Measurements from ENCODE around the gene SFMBT2.

Gene SFMBT2

GRCh38 chr10:7354330-7355047 is 56.3 kb downstream of the SFMBT2 start:
- TF ChIP-seq MAX (IDR thresholded peaks at IDR 0.05) (no peak), REST (IDR thresholded peaks at IDR 0.05; ENCODE audit: low read depth) (no peak), TCF12 (IDR thresholded peaks at IDR 0.05; ENCODE audit: low read depth) (no peak), ZBTB7A (IDR thresholded peaks at IDR 0.05; ENCODE audit: low read depth) (no peak), CEBPB (IDR thresholded peaks at IDR 0.05) (no peak), RAD21 (IDR thresholded peaks at IDR 0.05; ENCODE audit: low read depth) (no peak), EP300 (IDR thresholded peaks at IDR 0.05; ENCODE audit: borderline replicate concordance) (no peak), CREB1 (IDR thresholded peaks at IDR 0.05; ENCODE audit: low read depth) (no peak), NFIC (IDR thresholded peaks at IDR 0.05) (no peak), TEAD4 (IDR thresholded peaks at IDR 0.05) (no peak), EGR1 (IDR thresholded peaks at IDR 0.05) (no peak), FOXM1 (IDR thresholded peaks at IDR 0.05; ENCODE audit: borderline replicate concordance, low read depth) (no peak), TAF1 (IDR thresholded peaks at IDR 0.05; ENCODE audit: low read depth) (no peak), YY1 (IDR thresholded peaks at IDR 0.05; ENCODE audit: low read depth) (no peak)
- TF ChIP-seq, protein P1, sequence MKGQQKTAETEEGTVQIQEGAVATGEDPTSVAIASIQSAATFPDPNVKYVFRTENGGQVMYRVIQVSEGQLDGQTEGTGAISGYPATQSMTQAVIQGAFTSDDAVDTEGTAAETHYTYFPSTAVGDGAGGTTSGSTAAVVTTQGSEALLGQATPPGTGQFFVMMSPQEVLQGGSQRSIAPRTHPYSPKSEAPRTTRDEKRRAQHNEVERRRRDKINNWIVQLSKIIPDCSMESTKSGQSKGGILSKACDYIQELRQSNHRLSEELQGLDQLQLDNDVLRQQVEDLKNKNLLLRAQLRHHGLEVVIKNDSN (IDR thresholded peaks at IDR 0.05): no peak

- no peak for TF ChIP-seq TEAD4 (IDR thresholded peaks at IDR 0.05)
- TF ChIP-seq, protein P1 (IDR thresholded peaks at IDR 0.05): no peak
- no peak for TF ChIP-seq CREB1 (IDR thresholded peaks at IDR 0.05; ENCODE audit: low read depth)
- no peak for TF ChIP-seq YY1 (IDR thresholded peaks at IDR 0.05; ENCODE audit: low read depth)
- no peak for TF ChIP-seq REST (IDR thresholded peaks at IDR 0.05; ENCODE audit: low read depth)
Observed at GRCh38 chr10:7351894-7352293, 58.9 kb downstream of the SFMBT2 start.

DNA sequence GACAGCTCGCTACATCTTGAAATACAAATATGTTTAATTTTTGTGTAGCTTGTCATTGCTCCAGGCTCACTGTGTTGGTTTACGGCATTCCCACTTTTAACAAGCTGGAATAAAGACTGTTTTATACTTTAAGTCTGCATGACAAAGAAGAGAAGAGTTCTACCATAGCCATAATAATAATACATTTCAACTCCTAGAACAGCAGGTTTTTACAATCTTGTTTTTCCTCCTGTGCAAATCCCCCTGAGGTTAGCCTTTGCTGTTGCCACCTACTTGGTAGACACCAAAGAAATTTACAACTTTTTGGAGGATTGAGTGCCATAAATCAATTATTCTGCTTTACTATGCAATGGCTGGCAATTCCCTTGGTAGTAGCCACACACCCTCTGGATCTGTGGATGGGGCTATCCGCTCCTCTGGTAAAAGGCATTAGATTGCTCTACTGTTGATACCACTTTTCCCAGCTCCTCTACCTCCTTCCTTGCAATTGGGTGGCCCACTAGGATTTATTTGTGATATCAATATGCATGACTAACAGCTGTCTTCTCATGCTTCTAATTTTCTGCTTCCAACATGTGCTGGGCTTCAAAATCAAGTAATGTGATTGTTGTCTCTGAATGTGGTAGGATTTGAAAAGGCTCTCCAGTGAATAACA is 60.2 kb downstream of the SFMBT2 start:
- TF ChIP-seq TCF12 (IDR thresholded peaks at IDR 0.05; ENCODE audit: low read depth): no peak
- TF ChIP-seq, protein P1 (IDR thresholded peaks at IDR 0.05): no peak
- no peak for TF ChIP-seq NFIC (IDR thresholded peaks at IDR 0.05)
- no peak for TF ChIP-seq YY1 (IDR thresholded peaks at IDR 0.05; ENCODE audit: low read depth)
- TF ChIP-seq REST (IDR thresholded peaks at IDR 0.05; ENCODE audit: low read depth): no peak
- TF ChIP-seq TEAD4 (IDR thresholded peaks at IDR 0.05): no peak
- TF ChIP-seq CEBPB (IDR thresholded peaks at IDR 0.05): no peak
- no peak for TF ChIP-seq CREB1 (IDR thresholded peaks at IDR 0.05; ENCODE audit: low read depth)
- TF ChIP-seq ZBTB7A (IDR thresholded peaks at IDR 0.05; ENCODE audit: low read depth): no peak
- no peak for TF ChIP-seq FOXM1 (IDR thresholded peaks at IDR 0.05; ENCODE audit: borderline replicate concordance, low read depth)
- no peak for TF ChIP-seq MAX (IDR thresholded peaks at IDR 0.05)
- TF ChIP-seq RAD21 (IDR thresholded peaks at IDR 0.05; ENCODE audit: low read depth): no peak
- no peak for TF ChIP-seq EP300 (IDR thresholded peaks at IDR 0.05; ENCODE audit: borderline replicate concordance)
- TF ChIP-seq TAF1 (IDR thresholded peaks at IDR 0.05; ENCODE audit: low read depth): no peak
- TF ChIP-seq EGR1 (IDR thresholded peaks at IDR 0.05): no peak

All from Ishikawa (cell line).